Inflammatory macrophage treated with lipopolysaccharide for 4 hours (primary cell): ENCODE measurements around the gene BEAN1.
"Not testable (repeated sequence)": the region's sequence is repeated elsewhere in the genome, so short reads cannot be mapped to it uniquely, and the experiment has no call there.

Experiments
- DNase-seq: peaks from one replicate; pipeline ENCODE4 v3.0.0-alpha.2; 2020

BEAN1 gene

DNA sequence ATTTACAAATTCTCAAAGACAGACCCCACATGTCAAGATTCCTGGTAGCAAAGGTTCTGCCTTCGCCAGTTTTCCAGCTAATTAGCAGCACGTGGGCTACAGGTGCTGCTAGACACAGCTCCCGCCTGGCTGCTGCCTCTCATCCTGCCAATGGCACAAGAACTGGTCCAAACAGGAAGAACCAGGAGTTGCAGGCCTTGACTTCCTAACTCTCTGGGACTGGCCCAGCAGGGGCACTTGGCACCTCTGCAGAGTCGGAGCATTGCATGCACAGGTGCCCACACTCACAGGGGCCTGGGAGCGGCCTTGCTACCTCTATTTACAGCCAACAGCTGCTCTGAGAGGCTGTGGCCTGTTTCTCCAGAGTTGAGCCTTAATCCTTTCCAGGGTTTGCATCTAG lies 83.2 kb downstream of the BEAN1 start:
- no peak for DNase-seq

DNA sequence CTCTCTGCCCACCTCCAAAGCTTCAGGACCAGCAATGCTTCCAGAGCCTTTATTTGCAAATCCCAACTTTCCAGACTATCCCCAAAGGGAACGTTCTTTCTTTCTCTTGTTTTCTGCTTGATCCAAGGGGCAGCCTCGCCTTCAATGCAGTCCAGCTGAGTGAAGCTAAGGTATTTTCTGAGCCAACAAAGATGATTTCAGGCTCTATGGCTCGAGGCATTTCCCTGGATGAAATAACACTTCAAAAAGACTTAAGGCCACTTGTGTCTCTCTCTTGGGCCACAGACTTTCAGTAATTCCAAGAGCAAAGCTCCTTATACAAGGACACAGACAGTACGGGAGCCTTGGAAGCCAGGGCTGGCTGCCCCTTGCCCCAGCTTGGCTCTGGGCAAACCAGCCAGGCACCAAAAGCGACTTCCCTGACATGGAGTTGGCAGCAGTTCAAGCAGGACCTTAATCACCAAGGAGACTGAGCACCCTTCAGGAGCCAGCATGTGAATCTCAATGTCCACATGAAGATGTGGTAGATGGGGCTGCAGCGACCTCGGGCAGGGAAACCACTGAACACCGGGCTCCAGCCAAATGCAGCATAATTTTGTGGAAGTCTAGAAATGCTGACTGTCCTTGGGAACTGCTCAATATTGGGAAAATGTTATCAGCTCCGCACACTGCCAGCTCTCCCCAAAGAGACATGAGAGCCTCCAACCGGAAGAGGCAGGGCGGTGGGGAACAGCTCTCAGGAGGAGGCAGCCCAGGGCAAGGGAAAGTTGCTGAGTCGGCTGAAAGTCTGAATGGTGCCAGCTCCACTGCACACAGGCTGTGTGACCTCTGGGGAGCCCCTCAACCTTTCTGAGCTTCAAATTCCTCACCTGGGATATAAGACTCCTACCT lies 83.9 kb downstream of the BEAN1 start:
- DNase-seq: no peak

DNA sequence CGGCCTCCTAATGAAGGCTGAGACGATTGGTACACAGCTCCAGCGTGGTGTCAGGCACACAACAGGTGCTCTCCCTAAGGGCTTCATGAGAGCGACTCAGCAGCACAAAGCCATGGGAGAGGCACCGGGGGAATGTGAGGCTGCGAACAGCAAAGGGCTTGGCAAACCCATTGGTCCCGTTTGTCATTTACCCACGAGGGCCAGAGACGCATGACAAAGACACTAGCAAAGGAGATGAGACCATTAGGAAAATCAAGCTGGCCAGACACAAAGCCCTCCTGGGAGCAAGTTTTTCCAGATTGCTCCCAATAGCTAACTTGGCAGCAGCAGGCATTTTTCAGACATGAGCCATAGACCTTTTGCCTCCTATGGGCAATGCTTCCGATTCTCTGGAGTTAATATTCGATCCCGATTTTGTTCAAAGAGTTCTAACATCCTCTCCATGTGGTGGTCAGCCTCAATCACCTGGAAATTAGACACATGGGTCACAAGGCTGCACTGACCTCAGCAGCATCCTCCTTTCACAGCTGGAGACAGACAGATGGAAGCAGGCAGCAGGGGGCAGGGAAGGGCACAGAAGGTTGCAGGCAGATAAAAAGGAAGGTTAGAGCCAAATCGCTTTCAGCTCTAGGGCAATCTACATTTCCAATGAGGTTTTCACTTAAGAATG lies 84.6 kb downstream of the BEAN1 start:
- no peak for DNase-seq

DNA sequence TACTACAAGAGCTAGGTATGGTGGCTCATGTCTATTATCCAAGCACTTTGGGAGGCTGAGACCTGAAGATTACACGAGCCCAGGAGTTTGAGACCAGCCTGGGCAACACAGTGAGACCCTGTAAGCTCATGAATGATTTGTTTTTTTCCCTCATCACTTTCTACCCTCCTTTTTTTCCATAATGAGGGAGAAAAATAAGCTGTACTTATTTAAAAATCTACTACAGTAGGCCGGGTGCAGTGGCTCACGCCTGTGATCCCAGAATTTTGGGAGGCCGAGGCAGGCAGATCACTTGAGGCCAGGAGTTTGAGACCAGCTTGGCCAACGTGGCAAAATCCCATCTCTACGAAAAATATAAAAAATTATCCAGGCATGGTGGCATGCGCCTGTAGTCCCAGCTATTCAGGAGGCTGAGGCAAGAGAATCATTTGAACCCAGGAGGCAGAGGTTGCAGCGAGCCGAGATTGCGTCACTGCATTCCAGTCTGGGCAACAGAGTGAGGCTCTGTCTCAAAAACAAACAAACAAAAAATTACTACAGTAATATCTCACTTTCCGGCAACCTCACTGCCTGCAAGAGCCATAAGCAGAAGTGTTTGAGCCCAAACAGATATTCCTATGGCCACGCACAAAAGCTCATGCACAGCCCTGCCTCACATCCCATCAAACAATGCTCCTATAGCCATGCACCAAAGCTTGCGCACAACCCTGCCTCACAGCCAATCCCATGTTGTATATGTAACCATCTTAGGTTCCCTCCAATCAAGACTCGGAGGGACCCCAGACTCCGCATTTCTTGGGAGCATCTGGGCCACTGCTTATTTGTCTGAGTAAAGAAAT lies 85.4 kb downstream of the BEAN1 start:
- no peak for DNase-seq

DNA sequence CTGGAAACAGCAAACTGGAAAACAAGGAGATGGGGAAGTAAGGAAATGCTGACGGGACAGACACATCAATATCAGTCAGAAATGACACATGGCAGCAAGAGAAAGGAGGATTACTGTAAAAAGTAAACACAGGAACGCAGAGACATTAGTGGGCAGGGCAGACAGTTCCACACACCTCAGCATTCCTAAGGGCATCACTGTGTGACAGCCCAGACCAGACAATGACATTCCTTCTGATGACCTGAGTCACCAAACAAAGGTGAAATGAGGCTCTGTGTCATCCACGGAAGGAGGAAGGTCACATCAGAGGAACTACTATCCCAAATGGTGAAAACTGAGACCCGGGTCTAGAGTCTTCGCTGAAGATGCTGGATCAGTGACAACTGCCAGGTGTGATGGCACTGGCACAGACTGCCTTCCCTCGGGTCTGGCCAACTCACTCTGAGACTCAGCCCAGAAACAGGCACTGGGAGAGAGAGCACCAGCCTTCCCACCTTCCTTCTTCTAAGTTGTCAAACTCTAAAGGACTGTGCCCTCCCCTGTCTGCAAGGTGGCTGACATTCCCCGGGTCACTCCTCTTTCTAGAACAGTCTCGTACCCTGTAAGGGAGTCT lies 86.1 kb downstream of the BEAN1 start:
- no peak for DNase-seq

DNA sequence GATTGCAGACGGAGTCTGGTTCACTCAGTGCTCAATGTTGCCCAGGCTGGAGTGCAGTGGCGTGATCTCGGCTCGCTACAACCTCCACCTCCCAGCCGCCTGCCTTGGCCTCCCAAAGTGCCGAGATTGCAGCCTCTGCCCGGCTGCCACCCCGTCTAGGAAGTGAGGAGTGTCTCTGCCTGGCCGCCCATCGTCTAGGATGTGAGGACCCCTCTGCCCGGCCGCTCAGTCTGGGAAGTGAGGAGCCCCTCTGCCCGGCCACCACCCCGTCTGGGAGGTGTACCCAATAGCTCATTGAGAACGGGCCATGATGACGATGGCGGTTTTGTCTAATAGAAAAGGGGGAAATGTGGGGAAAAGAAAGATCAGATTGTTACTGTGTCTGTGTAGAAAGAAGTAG lies 87.3 kb downstream of the BEAN1 start:
- DNase-seq: not testable (repeated sequence)

DNA sequence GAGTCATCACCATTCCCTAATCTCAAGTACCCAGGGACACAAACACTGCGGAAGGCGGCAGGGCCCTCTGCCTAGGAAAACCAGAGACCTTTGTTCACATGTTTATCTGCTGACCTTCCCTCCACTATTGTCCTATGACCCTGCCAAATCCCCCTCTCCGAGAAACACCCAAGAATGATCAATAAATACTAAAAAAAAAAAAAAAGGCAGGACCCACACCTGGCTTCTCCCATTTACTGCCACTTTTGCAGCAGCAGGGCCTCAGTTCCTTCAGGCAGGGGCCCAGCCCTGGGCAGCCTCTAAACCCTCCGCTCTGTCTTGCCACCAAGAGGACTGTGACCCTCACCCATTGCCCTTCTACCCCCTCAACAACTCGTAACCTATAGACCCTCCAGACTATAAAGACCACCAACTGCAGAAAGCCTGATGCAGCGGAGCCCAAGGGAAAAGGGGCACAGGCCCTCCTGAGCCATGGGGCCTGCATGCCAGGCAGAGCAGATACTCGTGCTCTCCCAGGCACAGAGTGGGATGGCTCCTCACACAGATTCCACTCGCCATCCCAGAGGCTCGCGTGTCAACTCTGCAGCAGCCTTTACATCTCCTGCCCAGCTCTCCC lies 88.0 kb downstream of the BEAN1 start:
- not testable (repeated sequence) for DNase-seq

DNA sequence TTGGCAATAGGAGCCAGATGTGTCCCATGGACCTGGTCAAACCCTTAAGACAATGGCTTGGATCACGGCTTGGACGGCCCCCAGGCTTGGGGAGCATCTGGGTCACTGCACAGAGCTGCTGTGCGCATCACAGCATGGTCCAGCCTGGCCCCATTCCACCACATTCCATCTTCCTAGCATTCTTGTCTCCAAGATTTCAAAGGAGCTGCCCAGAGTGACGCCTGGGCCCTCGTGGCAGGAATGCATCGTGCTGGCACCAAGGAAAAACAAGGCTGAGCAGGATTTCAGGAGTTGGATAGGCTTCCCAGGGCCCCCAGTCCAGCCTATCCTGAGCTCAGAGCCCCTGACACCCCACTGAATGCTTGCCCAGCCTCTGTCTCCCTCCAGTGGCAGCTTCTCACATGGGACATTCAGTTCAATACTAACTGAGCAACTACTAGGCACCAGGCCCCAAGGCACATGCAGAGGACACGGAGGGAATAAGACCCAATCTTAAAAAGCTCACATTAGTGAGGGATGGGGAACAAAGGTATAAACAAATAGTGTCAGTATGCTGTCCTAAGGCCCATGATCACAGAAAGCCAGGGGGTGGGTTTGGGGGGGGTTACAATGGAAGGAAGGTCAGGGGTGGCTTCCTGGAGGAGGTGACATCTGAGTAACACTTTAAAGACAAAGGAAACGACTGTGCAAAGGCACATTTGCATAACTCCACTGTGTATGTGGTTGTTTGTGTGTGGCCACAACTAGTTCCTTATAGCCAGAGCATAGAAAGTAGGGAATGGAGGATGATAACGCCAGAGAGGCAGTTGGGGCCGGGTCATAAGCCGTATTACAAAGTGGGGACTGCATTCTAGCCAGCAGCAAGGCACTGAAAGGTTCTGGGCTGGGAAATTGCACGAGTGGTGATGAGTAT lies 88.8 kb downstream of the BEAN1 start:
- peak; percentile 75 for DNase-seq

DNA sequence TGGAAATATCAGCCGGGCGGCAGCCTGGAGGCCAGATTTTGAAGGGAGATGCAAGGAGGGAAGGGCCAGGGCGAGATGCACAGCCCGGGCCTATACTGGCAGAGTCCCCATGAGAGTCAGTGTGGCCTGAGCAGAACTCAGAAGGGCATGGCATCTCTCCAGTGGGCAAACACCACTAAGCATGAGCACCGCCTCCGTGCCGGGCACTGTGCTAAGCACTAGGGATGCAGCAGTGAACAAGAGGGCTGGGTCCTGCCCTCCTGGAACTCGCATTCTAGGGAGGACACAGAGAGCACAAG lies 89.4 kb downstream of the BEAN1 start:
- no peak for DNase-seq

DNA sequence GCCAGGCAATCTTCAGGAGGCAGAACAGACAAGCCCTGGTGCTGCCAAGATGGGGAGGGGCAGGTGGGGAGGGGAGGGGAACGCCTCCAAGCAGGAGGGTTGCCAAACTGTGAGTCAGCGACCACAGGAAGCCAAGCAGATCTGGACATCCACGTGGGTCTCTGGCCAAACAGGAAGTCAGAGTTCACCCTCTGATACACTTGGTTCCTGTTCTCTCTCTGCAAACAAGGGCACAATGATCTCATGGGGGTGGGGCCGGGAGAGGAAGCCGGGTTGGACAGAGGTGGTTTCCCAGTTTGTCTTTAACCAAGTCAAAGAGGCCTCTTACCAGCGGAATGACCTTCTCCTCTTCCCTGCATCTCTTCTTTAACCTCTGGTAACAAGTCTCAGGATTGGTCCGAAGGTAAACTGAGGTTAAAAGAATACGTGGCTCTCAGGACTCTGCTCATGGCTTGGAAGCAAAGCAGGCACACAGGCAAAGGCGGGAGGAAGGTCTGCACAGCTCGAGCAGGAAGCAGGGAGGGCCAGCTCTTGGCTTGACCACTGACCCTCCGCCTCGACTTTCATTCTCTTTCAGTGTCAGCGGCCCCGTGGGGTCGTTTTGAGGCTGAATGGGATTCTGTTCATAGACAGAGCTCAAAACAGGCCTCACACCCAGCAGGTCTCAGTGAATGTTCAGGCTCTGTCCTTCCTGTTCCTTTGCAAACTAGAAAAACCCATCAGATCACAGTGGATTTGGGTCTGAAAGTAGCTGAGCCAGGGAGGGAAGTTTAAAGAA lies 89.9 kb downstream of the BEAN1 start:
- DNase-seq: peak; percentile 99

DNA sequence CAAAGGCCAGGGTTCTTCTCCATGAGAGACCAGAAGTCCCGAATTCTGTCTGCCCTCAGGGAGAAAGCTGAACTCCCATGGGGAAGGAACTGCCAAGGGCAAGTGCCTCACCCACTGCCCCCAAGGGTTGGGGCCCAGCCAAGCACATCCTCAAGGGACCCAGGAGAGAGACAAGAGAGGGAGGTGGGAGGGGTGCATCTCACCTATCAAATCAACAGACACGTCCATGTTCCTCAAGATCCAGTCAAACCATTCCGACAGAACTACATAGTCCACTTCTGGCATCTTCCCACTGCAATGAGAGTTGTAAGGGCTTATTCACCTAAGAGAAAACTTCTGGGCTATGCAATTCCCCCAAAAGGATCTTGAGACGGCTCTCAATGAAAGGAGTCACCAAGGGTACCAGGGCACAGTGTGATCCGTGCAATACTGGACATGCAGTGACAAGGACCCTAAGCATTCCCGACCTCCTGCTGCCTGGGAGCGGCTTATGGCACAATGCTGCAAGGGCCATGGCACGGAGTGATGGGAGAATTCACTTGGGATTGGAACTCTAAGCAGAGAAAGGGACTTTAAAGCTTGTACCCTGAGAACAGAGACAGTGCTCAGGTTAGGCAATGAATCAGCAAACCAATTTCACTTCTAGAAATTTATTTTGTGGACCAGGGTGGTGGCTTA lies 90.6 kb downstream of the BEAN1 start:
- DNase-seq: no peak

DNA sequence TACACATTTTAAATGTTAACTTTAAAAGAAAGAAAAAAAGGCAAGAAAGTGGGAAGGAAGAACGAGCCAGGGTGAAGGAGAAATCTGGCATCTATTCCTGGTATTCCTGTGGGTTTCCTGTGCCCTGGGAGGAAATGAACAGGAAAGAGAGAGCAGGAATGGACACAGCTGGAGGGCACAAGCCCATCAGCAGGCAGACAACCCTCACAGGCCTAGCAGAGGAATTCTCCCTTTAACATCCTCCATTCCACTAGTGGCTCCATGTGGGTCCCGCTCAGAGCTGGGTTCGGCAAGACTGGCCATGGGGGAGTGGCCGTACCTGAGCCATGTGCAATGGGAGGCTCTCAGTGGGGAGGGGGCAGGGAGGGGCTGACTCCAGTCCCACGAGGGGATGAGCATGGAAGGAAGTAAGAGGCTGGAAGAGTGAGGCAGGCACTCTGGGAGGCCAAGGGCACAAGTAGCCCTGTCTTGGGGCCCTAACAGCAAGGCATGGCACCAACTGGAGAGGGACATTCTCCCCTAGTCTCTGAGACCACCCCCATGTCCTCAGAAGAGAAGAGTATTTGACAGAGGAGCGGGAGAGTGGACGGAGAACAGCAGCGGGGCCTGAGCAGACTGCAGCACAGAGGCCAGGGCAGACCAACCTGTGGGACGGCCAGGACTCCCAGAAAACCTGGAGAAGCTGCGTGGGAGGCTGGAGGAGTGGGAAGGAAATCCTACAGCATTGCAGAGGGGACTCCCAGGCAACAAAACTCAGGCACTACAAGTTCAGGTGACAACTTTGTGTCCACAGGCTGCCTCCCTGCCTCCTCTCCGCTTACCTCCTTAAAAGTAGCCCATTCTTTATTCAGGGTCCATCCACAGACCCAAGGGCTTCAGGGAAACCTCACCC lies 92.6 kb downstream of the BEAN1 start:
- DNase-seq: no peak

DNA sequence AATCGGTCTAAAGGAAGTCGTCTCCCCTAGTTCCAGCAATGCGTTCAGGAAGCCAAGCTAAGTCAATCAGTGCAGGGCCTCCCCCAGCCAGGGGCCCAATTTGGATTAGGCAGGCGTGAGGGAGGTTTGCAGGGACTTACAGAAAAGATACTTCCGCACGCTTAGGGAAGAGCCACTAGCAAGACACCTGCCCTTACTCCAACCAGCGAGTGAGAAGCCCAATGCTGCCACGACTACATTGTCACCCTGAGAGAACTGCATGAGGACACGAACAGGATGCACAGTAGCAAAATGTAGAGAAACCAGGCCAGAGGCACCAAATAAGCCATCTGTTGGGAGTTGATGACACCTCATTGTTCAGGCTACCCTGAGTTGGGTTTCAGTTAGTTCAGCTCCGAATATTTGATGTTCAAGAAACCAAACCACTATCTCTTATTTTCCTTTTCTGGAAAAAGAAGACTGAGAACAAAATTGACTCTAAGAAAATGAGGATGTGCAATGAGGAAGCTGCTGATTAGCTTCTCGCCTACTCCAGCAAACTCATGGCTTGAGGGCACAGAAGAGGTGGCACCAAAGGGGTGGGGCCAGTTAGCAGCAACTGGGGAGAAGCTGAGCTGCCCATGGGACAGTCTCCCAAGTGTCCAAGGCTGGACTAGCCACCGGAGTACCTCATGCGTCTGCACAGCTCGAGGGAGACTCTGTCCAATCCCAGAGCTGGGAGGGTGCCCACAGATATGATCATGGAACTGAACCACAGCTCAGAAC lies 93.5 kb downstream of the BEAN1 start:
- peak; percentile 91 for DNase-seq

DNA sequence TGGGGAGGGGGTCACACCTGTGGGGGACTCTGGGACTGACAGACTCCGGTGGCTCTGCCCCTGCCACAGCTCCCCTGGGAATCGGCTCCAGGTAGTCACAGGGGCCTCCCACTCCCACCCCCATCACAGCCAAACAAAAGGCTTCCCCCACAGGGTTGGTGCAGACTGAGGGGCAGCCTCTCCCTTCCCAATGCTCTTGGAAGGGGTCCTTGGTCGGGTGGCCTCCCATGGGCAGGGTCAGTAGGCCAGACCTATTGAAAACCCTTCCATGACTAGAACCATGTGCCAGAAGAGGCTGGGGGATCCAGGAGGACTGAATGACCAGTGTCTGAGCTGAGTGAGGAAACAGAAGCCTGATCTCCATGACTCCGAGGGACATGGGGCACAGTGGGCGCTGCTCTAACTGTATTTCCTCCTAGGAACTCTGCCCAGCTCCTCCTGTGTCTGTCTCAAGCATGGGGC lies 94.2 kb downstream of the BEAN1 start:
- peak; percentile 76 for DNase-seq

DNA sequence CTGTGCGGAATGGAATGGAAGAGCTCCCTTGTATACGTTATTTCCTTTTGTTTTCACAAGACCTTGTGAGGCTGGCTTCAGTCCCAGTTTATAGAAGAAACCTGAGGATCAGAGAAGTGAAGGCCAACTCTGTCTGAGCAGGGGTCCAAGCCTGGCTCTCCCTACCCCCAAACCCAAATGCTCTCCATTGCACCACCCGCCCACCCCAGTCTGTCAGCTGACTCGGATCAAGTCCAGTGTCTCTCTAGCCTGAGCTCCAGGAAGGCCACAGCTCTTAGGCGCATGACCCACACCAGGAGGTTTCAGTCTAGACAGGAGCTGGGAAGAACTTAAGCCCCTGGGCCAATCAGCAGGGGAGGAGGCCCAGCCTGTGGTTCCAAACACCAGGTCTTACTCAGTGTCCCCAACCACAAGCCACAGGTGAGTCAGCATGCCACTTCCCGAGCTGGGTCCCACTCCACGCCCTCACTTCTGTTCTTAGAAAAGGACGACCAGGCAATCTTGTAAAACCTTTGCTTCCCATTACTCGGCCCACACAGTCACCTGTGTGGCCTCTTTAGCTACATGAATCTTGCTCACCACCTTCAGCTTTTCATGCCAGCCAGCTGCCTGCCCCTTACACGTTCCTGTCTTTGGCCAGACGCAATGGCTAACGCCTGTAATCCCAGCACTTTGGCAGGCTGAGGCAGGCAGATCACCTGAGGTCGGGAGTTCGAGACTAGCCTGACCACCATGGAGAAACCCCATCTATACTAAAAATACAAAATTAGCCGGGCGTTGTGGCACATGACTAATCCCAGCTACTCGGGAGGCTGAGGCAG lies 95.1 kb downstream of the BEAN1 start:
- peak; percentile 92 for DNase-seq

DNA sequence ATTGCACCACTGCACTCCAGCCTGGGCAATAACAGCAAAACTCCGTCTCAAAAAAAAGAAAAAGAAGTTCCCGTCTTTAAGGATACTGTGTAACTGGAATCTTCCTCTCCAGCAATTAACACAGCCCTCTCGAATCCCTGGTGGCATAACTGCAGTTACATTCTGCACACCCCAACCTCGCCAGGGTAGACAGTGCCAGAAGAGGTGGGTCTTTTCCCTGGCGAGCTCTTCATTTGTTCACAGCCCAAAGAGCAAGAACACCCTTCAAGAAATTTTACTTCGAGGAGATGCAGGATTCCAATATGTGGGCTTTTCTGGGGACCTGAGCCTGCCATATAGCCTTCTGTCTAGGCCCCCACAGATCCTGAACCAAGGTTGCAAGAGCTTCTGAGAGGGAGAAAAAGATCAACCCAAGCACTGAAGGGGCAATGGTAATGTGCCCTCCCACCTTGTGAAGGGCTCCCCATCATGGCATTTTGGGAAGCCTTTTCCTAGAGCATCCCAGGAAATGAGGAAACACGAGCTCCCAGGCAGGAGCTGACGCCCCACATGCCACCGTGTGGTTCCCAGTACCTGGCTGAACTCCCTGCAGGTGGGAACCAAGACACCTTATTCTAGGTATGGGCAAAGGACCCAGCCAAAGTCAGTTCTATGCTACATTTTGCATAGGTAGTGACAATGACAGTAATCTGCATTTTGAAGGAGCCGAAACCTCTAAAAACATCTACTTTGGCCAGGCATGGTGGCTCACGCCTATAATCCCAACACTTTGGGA lies 95.9 kb downstream of the BEAN1 start:
- DNase-seq: no peak
